Loucy (cell line): ENCODE results near the gene CDH26.

Source experiments
- H2AFZ ChIP-seq: fragments of 200-600 bp; sonication (generic); 2 replicates; pipeline ENCODE4 v1.6.0; 2016; ENCODE audit warnings: antibody characterized with exemption, mild to moderate bottlenecking, low read length, moderate library complexity
- H3F3A ChIP-seq: fragments of 200-600 bp; 2 replicates; pipeline ENCODE4 v1.6.0; 2016; ENCODE audit warnings: antibody characterized with exemption, low read depth, mild to moderate bottlenecking
- H3K27me3 ChIP-seq: fragments of 200-600 bp; sonication (generic); 2 replicates; pipeline ENCODE4 v1.6.1; 2014; ENCODE audit warnings: low read length, mild to moderate bottlenecking; ENCODE audit not compliant: insufficient read depth, poor library complexity, severe bottlenecking
- H3K36me3 ChIP-seq: fragments of 200-600 bp; sonication (generic); 2 replicates; pipeline ENCODE4 v1.6.1; 2016; ENCODE audit warnings: low read length; ENCODE audit not compliant: insufficient read depth
- H3K4me1 ChIP-seq: fragments of 200-600 bp; sonication (generic); 2 replicates; pipeline ENCODE4 v1.5.1; 2014; ENCODE audit warnings: low read length, mild to moderate bottlenecking; ENCODE audit not compliant: insufficient read depth, poor library complexity, severe bottlenecking
- H3K4me2 ChIP-seq: fragments of 200-600 bp; sonication (generic); 2 replicates; pipeline ENCODE4 v1.6.0; 2014; ENCODE audit warnings: antibody characterized with exemption, low read length, low read depth, mild to moderate bottlenecking; ENCODE audit not compliant: poor library complexity, severe bottlenecking
- H3K4me3 ChIP-seq: fragments of 200-600 bp; sonication (generic); 2 replicates; pipeline ENCODE4 v1.5.1; 2014; ENCODE audit warnings: low read length, mild to moderate bottlenecking, mixed read lengths; ENCODE audit not compliant: poor library complexity, severe bottlenecking
- H3K79me2 ChIP-seq: fragments of 200-600 bp; sonication (generic); 2 replicates; pipeline ENCODE4 v1.6.1; 2014; ENCODE audit warnings: low read length; ENCODE audit not compliant: insufficient read depth
- H3K9ac ChIP-seq: fragments of 200-600 bp; sonication (generic); 2 replicates; pipeline ENCODE4 v1.6.0; 2014; ENCODE audit warnings: mild to moderate bottlenecking, low read depth, low read length, moderate library complexity; ENCODE audit not compliant: poor library complexity, severe bottlenecking
- H3K9me2 ChIP-seq: fragments of 200-600 bp; sonication (generic); replicated peaks from 2 replicates; pipeline ENCODE4 v1.6.1; 2016; ENCODE audit warnings: low read depth, low read length, mixed read lengths
- H3K9me3 ChIP-seq: fragments of 200-600 bp; sonication (generic); 2 replicates; pipeline ENCODE4 v1.6.1; 2014; ENCODE audit warnings: mild to moderate bottlenecking, antibody characterized with exemption, low read length, low read depth; ENCODE audit not compliant: insufficient read depth
- H4K20me1 ChIP-seq: fragments of 200-600 bp; sonication (generic); 2 replicates; pipeline ENCODE4 v1.6.0; 2014; ENCODE audit warnings: antibody characterized with exemption, low read length, mild to moderate bottlenecking; ENCODE audit not compliant: insufficient read depth, poor library complexity, severe bottlenecking
- CTCF ChIP-seq: fragments of 200-600 bp; sonication (generic); conservative IDR thresholded peaks from 2 replicates; pipeline ENCODE4 v1.5.1; 2014; ENCODE audit warnings: mild to moderate bottlenecking, antibody characterized with exemption, low read length
- EZH2phosphoT487 ChIP-seq: fragments of 200-600 bp; IDR thresholded peaks from 2 replicates; pipeline ENCODE4 v1.6.1; 2018; ENCODE audit warnings: antibody characterized with exemption, mild to moderate bottlenecking, moderate library complexity, borderline replicate concordance

Gene CDH26

GRCh38 chr20:60011512-60012507 lies 53.6 kb downstream of the CDH26 start:
- H3K9me3 ChIP-seq = no peaks in the 10 kb centered on the region
- no peaks in the 10 kb centered on the region for H3K27me3 ChIP-seq
- H4K20me1 ChIP-seq = no peaks in the 10 kb centered on the region
- H3K79me2 ChIP-seq = no peaks in the 10 kb centered on the region
- H3K9me2 ChIP-seq = no peaks in the 10 kb centered on the region
- no peak overlapping the region for H3K9ac ChIP-seq
- H3F3A ChIP-seq = no peaks in the 10 kb centered on the region
- TF ChIP-seq EZH2phosphoT487 (no peak), CTCF (no peak)
- H3K4me2 ChIP-seq = peak overlapping the region; percentile 22
- no peak overlapping the region for H2AFZ ChIP-seq
- H3K4me3 ChIP-seq = no peak overlapping the region
- peaks cover 19% of the 10 kb centered on the region for H3K4me1 ChIP-seq
- H3K36me3 ChIP-seq = no peaks in the 10 kb centered on the region

- Histone ChIP-seq H2AFZ (no peak overlapping the region), H3K27me3 (no peaks in the 10 kb centered on the region), H3K36me3 (no peaks in the 10 kb centered on the region), H3F3A (no peaks in the 10 kb centered on the region), H3K4me1 (peaks cover 19% of the 10 kb centered on the region), H4K20me1 (no peaks in the 10 kb centered on the region), H3K79me2 (no peaks in the 10 kb centered on the region), H3K4me2 (no peak overlapping the region), H3K9ac (no peak overlapping the region), H3K9me2 (no peaks in the 10 kb centered on the region), H3K4me3 (no peak overlapping the region), H3K9me3 (no peaks in the 10 kb centered on the region)
- TF ChIP-seq EZH2phosphoT487 = no peak
- no peak for TF ChIP-seq CTCF
These were observed 55.3 kb downstream of the CDH26 start for GRCh38 chr20:60013296-60014139.

GRCh38 chr20:60016406-60016805 lies 58.2 kb downstream of the CDH26 start:
- no peaks in the 10 kb centered on the region for H3K9me2 ChIP-seq
- no peak overlapping the region for H3K9ac ChIP-seq
- no peak overlapping the region for H3K4me2 ChIP-seq
- no peak overlapping the region for H2AFZ ChIP-seq
- no peaks in the 10 kb centered on the region for H3K79me2 ChIP-seq
- no peaks in the 10 kb centered on the region for H3K36me3 ChIP-seq
- H3K9me3 ChIP-seq = no peaks in the 10 kb centered on the region
- peaks cover 14% of the 10 kb centered on the region for H3K4me1 ChIP-seq
- no peaks in the 10 kb centered on the region for H3K27me3 ChIP-seq
- no peak overlapping the region for H3K4me3 ChIP-seq
- no peak for TF ChIP-seq EZH2phosphoT487
- TF ChIP-seq CTCF = no peak
- no peaks in the 10 kb centered on the region for H3F3A ChIP-seq
- no peaks in the 10 kb centered on the region for H4K20me1 ChIP-seq
